Activated CD4-positive, CD25-positive, alpha-beta regulatory T cell treated with anti-CD3 and anti-CD28 coated beads, Interleukin-2, amount 50 U/mL, for 16 hours (primary cell): ENCODE results near the gene RAB14.

Experiments
- DNase-seq: peaks from one replicate; pipeline ENCODE4 v3.0.0-alpha.2; 2020; ENCODE audit warnings: low read depth, low spot score

RAB14 gene

DNA sequence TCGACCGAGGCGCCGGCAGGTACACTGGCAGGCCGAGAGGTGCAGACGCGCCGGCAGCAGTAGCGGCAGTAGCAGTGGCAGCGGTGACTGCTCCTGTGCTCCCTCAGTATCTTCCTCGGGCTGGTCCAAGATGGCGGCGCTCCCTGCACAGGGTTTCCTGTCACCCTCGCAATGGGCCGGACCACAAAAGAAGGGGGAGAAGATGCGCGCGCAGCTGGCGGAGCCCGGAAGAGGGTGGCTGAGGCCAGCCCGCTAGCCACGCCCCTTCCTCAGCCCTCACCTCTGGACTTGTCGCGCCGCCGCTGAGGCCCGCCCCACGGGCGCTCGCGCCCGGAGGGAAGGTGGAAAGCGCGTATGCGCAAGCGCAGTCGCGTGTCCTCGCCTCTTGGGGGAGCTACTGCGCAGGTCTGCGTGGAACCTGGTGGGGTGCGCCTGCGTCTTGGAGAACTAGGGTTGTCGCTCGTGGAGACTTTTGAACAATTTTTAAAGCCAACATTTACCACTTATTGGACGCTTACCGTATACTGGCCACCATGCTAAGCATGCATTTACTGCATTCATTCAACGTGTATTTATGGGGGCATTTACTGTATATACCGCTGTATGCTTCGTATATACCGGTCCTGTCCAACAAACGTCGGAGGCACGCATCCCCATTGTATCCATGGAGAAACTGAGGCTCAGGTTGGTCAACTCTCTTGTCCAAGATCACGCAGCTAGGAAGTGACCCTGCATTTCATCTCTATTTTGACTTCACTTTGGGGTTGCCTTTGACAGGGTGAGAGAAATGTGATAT lies at the start of gene RAB14:
RAB14 (minus strand) TSS at position 132 of the 796 bp plus-strand sequence. CDS start 8,457 bp downstream, outside the sequence.
- peak; percentile 100 for DNase-seq

DNA sequence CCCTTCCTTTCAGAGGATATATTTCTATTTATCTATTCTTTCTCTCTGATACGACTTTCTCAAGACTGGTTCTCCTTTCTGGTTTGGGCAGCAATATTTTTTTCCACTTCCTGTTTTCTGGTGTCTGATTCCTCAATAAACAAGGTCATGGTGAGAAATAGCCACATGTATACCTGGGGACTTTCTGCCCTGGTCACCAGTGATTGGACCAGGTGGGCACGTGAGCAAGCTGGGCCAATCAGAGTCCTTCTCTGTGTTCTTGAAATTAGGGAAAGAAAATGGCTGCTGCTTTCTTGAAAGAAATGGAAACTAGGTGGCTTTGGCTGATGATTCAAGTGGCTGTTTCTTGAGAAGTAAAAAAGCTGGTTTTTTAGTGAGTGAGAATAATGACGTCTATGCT lies 47.9 kb upstream of the RAB14 start:
- DNase-seq, result no peak

DNA sequence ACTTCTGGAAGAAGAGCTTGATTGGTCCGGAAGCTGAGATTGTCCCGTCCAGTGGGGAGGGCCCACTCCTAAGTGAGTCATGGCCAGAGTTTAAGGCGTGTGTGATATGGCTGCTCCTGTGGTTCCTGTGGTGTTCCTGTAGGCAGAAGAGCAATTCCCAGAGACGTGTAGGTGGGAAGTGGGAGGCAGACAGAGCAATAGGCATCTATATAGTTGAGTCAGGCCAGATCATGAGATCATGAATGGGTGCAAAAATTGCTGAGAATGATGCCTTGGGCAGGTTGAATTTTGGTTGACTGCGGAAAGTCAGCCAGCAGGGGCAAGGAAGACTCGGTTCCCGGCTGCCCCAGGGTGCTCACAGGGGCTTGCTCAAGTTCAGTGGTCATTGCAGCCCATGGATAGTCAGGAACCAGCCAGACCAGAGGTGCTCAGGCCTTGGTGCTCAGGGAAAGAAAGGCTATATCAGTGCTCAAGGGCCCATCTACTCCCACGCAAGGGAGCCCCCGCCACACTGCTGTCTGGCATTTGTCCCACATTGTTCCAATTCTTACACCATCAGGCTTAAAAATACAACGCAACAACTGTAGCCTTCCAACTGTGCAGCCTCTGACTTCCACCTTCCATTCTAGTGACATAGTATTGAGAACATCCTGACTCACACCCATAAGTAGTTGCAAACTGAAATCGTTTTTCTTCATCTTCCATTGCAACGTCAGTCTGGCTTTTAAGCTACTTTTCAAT lies 45.3 kb upstream of the RAB14 start:
- DNase-seq, result no peak

DNA sequence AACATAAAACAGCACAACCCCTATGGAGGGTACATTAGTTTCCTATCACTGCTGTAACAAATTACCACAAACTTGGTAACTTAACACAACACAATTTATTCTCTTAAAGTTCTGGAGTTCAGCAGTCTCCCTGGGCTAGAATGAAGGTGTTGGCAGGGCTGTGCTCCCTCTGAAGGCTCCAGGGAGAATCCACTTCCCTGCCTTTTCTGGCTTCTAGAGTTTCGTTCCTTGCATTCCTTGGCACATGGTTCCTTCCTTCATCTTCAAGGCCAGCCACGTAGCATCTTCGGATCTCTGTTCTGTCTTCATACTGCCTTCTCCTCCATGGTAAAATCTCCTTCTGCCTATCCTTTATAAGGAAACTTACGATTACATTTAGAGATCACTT lies 41.3 kb upstream of the RAB14 start:
- DNase-seq, result no peak

DNA sequence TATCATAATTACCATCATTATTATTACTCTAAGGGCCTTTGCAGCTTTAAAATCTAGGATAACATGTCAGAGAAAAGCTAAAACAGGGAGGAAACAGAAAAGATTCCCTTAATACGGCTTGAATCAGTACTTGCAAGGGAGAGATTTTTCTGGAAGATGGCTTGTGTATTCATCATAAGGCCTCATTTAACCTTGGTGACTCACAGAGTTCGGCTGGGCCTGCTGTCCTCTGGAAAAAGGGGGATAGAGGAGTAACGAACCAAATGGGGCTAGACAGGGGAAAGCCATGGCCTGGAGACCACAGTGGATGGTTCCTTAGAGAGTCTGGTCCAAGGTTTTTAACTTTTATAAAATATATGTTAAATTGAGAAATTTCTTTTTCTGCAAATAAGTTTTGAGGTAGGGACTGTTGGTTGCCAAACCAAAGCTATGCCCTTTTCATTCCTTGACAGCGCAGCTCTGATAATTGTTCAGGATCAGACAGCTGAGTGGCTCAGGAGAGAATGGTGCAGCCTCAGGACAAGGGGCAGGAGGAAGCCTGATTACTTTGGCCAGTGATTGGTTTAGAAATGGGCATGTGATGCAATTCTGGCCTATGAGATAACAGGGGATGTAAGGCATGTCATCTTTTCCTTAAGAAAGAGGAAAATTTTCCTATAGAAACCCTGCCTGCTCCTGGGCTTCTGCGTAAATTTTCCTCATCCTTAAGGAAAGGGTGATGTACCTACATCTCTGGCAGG lies 40.7 kb upstream of the RAB14 start:
- no peak for DNase-seq

DNA sequence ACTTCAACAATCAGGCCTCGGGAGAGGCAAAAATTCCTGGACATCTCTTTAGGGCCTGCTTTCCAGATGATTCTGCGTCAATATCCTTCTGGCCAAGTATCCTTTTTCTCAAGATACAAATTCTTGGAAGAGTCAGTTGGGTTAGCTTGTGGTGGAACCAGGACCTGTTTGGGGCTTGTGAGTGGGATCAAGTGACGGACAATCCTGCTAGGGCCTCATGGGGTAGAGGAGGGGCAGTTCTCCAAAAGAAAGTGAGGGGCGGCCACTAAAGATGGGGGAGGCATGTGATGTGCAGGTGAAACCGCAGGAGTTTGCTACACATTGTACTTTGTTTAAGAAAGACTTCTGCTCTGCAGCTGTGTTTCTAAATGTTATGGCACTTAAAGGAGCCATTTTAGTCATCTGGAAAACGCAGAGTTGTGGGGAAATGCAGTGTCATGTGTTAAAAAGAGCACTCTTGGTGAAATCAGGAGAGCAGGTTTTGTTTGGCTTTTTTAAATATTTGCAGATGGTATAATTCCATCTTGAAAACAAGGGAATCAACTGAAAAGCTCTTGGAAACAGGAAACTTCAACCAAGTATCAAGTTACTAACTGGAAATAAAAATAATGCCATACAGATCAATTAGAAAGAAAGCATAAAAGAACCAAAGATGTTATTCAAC lies 38.9 kb upstream of the RAB14 start:
- DNase-seq, result no peak

DNA sequence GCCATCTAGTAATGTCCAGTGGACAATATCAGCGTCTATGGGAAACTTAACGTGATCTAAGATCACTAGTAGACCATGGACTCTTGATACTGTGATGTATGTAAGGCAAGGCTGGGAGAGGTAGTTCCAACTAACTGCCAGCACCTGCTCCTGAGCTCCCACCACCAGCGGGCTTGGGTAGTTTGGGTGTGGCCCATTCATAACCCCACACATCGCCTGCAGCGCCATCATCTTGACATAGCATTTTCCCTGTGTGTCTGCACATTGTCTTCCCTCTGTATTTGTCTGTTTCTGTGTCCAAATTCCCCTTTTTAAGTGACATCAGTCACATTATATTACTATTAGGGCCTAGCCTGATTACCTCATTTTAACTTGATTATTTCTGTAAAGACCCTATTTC lies 38.2 kb upstream of the RAB14 start:
- DNase-seq, result no peak

DNA sequence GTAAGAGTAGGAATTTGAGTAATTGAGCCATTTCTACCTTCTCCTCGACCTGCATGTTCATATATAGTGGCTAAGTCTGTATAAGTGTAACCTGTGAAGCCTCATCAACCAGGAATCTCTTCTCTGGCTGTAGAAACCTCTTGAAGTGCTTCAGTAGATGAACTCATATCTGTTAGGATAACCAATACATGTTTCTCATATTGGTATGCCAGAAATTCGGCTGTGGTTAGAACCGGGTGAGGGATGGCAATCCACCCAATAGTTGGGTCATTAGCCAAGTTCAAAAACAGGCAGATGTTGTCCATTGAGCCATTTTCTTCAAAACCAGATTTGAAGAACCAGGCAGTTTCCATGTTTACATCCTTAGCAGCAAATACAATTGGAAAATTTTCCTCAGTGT lies 37.4 kb upstream of the RAB14 start:
- no peak for DNase-seq

DNA sequence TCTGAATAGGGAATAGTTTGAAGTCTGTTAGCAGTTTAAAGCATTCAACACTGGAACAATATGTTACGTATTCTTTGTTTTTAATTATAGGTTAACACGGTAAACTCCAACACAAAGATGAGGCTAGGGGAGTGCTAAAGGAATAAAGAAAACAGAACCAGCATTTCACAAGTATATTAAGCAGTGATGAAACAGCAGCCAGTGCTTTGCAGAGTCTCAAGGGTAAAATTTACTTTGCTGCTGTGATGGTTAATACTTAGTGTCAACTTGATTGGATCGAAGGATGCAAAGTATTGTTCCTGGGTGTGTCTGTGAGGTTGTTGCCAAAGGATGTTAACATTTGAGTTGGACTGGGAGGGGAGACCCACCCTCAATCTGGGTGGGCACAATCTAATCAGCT lies 36.2 kb upstream of the RAB14 start:
- no peak for DNase-seq

DNA sequence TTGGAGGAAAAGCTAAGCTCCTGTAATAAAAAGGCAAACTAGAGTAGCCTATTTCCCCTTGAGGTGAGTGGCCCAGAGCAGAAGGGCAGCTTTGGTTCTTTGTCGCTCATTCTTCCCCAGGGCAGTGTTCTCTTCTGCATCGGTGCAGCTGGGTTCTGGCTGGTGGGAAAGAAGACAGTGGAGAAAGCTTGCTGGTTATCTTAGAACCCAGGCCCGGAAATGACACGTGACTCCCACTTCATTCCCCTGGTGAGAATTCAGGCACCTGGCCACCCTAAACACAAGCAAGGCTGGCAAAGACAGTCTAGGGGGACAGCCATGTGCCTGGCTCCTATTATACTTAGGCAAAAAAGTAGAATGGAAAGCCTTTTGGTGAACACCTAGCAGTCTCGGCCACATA lies 33.8 kb upstream of the RAB14 start:
- DNase-seq, result no peak

DNA sequence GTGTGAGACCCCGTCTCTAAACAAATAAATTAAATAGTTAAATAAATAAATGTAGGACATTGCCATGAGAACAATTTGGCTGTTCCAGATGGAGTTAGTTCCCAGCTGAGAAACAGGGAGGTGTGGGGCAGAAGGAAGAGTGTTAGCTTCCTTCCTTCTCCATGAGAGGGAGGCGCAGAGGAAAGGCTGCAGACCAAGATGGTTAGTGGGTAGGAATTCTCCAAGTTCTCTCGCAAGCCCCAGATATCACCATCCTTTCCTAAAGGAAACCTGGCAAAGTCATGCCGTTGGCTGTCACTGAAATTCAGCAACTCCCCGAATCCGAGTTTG lies 33.1 kb upstream of the RAB14 start:
- no peak for DNase-seq

DNA sequence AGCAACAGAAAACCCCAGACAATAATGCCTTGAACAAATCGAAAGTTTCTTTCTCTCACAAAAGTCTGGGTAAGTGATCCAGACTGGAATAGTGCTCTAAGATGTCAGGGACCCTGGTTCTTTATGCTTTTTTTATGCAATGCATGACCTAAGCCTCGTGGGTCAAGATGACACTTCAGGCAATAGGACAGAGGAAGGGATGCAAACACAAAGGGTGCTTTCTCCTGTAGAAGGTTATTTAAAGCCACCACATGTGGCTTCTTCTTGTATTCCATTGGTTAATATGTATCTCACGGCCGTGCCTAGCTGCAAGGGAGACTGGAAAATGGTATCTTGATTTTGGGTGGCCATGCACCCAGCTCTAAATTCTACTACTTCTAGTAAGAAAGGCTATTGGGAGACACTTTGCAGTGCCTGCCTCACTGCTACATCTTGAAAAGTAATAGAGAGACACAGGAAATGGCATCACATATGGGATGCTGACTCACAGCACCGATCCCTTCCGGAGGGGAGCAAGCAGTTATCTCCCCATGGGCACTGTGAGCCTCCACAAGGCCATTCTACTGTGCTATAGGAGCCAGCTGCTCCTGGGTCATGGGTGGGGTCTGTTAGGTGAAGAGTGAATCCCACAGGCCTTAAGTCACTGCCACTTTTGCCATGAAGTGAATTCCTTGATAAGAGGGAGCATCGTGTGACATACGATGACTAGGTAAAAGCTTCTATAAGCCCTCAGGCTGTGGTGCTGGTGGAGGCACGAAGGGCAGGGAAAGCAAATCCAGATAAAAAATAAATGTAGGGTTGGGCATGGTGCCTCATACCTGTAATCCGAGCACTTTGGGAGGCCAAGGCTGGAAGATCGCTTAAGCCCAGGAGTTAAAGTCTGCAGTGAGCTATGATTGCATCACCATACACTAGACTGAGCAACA lies 32.5 kb upstream of the RAB14 start:
- no peak for DNase-seq

DNA sequence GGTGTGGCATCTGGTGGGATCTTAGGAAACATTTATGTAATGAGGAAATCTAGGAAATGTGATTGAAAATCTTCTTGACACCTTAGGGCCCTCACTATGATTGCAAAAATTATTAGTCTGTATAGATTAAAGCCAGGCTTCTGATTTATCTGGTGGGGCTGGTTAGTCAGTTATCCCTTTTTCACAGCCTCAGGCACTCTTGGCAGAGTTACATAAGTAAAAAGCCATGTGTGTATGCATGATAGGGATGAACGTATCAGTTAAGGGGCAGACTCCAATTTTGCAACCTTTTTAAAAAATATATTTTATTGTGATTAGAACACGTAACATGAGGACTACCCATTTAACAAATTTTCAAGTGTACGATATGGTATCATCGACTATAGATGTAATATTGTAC lies 30.6 kb upstream of the RAB14 start:
- no peak for DNase-seq

DNA sequence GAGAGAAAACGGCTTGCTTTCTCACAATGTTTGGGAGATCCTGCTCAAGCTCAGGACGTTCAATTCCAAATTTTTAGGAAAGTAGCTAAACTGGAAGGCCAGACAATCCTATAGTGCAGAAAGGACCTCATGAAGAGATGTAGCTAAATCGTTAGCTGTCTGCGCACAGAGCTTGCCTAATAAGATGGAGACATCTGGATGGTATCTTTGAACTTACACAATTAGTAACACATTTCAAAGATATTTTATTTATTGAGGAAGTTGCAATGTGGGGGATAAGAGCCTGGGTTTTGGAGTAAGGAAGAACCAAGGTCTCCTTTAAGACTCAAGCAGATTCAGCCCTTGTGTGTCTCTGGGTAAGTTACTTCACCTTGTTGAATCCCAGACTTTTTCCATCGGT lies 28.6 kb upstream of the RAB14 start:
- DNase-seq, result no peak

DNA sequence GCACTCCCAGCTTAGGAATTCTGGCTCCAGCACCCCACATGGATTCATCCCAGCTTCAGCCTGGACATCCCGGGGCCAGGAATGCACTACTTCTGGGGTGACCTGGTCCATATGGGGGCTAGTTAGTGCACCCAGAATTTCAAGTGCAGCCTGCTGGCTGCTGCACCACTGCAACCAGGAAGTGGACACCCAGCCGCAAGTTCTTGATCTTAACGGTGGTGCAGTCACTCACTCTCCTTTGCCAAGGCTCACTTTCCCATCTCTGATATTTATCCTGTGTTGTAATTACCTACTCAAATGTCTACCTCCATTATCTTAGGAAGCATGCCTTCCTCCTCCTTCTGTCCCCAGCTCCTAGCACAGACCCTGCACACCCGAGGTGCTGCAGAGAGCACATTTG lies 26.2 kb upstream of the RAB14 start:
- DNase-seq, result no peak

DNA sequence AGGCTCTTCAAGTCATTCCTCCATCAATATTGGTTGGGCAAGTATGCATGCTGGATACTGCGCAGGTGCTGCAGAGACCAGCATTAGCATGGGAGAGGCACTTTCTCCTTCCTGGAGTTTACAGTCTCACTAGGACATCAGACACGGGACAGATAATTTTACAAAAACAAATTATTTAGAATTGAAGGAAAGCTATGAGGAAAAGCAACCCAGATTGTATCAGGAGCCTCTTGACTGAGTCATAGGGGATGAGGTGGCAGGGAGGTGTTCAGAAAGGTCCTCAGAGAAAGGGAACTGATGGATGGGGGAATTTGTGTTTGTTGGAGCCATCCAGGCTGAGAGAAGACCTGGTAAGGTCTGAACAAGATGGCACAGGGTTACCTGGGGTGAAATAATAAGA lies 24.5 kb upstream of the RAB14 start:
- DNase-seq, result no peak

DNA sequence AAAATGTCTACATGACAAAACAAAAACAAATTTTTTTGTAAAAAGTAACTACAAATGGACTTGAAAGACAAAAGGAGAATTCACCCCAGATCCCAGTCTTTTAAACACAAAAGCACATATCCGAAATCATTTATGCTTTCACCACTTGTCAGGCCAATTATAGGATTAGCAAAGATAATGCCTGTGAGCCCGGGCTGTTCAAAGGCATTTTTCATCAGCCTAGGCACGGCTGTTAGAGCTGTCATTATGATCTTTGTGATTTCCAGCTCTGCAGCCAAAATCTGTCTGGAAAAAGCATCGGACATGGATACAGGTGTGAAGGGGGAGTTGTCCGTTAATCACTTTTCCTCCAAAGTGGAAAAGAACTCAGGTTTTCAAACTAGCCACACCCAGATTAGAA lies 23.6 kb upstream of the RAB14 start:
- DNase-seq, result no peak

DNA sequence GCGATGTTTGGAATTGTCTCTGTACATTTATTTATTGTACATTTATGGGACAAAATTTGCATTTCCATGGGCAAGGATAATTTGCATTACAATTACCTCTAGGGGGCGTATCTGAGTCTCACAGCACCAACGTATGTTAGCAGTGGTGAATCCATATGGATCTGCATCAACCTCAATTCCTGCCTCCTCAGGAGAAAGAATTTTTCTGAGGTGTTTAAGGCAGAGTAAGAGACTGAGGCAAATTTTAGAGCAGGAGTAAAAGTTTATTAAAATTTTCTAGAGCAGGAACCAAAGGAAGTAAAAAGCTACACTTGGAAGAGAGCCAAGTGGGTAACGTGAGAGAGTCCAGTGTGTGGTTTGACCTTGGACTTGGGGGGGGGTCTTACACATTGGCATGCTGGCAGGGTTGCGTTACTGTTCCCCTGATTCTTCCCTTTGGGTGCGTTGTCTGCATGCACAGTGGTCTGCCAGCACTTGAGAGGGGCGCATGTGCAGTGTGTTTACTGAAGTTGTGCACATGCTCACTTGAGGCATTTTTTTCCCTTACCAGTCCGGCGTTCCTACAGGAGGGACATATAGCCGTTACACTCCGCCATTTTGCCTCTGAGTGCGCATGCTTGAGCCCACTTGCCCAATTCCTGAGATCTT lies 21.0 kb upstream of the RAB14 start:
- DNase-seq, result no peak

DNA sequence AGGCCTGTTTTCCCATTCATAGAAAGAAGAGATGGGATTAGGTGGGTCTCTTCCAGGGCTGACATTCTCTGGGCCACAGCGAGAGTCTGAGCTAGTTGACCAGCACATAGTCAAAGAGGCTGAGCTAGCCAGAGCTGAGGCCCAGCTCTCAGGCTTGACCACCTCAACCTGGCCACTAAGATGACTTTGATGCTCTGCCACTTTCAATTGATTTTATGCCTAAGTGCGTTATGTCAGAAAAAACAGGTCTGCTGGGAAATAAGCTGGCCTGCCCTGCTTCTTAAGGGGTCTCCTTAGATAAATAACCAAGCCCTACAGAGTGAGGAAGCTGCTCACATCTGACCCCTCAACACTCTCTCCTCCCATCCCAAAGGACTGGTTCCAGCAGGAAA lies 20.0 kb upstream of the RAB14 start:
- DNase-seq, result no peak

DNA sequence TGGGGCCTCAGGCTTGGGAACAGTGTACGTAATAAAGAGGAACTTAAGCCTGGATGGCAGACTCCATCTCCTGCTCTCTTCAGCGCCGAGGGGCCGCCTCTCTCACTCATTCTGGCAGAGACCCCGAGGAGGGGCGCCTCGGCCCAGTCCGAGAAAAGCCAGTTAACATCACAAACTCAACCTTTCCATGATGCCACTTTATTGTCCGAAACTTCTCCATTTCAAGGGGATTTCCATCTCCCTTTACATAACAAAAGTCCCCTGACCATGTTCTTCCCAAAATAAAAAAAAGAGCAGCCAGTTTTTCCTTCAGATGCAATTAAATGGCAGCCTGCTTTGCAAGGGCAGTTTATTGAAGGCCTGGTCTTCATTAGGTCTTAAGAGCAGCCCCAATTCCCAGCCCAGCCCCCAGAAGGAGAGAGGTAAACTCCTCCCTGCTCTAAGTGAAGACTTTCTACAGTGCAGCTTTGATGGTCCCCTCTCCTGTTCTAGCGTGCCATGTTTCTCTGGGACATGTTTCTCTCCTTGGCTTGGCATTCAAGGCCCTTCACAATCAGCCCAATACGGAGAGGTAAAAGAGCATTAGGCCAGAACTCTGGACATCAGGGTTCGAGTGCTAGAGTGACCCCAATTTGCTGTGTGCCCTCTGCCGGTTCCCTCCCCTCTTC lies 19.5 kb upstream of the RAB14 start:
- no peak for DNase-seq
